Endothelial cell of coronary artery (primary cell): ENCODE measurements around the gene MAP3K6. TPM values are rescaled to one million over a fixed set of nuclear protein-coding genes. Genes with fewer than 3 reads are reported as not detected.

Experiments used
- total RNA-seq: library from RNA; depleted of rRNA; stranded (reverse); fragments of >200 nt; gene quantifications from 2 replicates; pipeline ENCODE4 v1.2.3, GENCODE V29; 2014

MAP3K6 gene, protein sequence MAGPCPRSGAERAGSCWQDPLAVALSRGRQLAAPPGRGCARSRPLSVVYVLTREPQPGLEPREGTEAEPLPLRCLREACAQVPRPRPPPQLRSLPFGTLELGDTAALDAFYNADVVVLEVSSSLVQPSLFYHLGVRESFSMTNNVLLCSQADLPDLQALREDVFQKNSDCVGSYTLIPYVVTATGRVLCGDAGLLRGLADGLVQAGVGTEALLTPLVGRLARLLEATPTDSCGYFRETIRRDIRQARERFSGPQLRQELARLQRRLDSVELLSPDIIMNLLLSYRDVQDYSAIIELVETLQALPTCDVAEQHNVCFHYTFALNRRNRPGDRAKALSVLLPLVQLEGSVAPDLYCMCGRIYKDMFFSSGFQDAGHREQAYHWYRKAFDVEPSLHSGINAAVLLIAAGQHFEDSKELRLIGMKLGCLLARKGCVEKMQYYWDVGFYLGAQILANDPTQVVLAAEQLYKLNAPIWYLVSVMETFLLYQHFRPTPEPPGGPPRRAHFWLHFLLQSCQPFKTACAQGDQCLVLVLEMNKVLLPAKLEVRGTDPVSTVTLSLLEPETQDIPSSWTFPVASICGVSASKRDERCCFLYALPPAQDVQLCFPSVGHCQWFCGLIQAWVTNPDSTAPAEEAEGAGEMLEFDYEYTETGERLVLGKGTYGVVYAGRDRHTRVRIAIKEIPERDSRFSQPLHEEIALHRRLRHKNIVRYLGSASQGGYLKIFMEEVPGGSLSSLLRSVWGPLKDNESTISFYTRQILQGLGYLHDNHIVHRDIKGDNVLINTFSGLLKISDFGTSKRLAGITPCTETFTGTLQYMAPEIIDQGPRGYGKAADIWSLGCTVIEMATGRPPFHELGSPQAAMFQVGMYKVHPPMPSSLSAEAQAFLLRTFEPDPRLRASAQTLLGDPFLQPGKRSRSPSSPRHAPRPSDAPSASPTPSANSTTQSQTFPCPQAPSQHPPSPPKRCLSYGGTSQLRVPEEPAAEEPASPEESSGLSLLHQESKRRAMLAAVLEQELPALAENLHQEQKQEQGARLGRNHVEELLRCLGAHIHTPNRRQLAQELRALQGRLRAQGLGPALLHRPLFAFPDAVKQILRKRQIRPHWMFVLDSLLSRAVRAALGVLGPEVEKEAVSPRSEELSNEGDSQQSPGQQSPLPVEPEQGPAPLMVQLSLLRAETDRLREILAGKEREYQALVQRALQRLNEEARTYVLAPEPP (N-terminal part only)
- total RNA-seq = 7.8 and 11.2 TPM in 2 replicates

DNA sequence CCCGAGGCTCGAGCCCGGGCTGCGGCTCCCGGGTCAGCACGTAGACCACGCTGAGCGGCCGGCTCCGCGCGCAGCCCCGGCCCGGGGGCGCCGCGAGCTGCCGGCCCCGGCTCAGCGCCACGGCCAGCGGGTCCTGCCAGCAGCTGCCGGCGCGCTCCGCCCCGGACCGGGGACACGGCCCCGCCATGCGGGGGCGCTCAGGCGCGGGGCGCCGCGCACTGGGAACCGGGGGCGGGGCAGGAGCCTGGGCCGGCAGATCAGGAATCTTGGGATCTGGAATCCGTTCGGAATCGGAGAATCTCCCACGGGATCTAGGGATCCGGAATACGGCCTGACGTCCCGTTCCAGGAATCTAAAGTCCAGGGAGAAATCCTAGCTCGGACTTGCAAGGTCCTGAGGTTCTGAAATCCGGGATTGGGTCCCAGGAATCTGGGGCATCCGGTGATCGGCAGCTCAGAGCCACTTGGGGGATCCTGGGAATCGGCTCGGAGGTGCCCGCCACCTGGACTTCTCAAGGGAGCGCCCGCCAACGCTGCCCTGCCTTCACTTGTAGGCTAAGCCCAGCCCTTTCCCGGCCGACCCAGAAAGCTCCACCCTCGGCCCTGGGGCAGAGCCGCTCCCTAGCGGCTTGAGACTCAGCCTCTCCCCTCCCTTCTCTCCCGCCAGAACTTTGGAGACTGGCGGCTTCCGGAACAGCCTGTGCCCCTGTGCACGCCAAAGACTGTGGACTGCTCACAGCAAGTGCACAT, at the start of gene MAP3K6:
Gene MAP3K6, minus strand, starts transcription at position 551 of the 749 bp plus-strand sequence. Its CDS starts 364 bp downstream, at position 187.

DNA sequence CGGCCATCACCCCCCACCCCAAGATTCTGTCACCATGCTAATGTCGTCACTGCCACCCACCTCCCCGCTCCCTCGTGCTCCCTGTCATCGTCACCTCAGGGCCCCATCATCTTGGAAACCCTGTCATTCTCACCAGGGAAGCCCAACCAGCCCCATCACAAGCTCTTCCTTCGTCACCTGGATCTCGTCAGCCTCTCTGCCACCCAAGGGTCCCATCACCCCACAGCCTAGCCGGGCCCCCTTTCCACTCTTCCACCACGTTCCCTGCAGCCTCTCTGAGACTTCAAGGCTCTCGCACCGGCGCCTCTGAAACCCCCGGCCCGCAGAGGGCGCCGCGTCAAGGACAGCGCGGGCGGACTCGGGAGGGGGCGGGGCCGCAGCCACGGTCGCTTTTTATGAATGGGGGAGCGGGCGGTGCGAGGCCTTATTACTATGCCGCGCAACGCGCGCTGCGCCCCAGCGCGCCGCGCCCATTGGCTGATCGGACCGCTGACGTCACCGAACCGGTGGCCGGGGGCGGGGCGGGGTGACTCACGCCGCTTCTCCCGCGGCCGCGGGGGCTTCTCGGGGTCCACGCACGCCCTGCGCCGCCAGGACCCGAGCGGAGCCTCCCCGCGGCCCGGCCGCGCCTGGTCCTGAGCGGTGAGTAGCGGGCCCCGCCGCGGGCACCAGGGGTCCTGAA, 25.5 kb upstream of the MAP3K6 start, which contains the start of gene GPR3:
Gene GPR3, plus strand, starts transcription at position 527 of the 682 bp plus-strand sequence. CDS start 1,177 bp downstream, outside the sequence.

DNA sequence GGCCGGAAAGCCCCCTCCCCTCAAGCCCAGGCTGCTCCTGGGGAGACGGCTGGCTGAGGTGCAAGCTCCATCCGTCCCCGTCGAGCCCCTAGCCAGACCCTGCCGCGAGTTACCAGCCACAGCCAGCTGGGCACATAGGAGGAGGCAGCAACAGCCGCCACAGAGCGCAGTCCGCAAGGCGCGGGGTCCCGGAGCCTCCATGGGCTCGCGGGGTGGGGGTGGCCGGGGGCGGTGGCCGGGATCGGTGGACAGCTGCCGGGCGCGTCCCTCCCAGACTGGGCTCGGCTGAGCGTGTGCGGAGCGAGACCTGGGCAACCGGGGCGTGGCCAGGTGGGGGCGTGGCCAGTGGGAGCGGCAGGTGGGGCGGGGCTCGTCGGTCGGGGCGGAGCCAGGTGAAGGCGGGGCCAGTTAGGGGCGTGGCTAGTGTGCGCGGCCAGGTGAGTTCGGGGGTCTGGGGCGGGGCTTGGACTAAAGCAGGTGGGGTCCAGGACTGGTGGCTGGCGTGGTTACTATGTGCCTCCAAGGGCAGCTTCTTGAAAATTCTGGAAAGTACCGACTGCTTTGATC, 16.4 kb upstream of the MAP3K6 start, which contains the start of gene CD164L2:
Gene CD164L2, minus strand, starts transcription at position 295 of the 567 bp plus-strand sequence. Its CDS starts 94 bp downstream, at position 201.

DNA sequence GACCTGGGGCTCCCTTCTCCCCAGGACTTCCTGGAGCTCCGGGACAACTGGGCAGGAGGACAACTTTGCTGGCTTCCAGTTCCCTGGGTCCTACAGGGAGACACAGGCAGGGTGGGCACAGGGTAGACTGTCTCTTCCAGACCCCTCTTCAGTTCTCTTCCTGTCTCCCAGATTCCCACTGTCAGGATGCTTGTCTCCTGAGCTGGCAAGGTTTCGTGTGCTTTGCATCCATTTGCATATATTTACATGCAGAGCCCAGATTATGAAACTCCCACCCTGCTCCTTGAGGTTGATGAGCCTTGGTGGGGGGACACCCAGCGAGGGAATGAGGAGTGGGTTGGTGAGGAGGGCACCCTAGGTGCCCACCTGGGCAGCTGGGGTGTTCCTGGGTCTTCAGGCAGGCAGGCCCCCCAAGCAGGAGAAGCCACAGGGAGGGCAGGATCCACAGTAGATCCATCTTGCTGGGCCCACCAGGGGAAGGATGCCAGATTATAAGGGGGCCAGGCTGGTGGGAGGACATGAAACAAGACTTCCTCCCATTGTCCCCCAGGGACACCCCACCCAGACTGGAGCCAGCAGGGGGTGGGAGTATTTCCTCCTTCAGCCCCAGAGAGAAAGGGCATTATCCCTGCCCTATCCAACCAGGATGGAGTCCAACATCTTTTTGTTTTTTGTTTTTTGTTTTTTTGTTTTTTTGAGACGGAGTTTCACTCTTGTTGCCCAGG, 7.8 kb upstream of the MAP3K6 start, which contains the start of gene FCN3:
Gene FCN3, minus strand, starts transcription at position 463 of the 725 bp plus-strand sequence. Its CDS starts 6 bp downstream, at position 457.

DNA sequence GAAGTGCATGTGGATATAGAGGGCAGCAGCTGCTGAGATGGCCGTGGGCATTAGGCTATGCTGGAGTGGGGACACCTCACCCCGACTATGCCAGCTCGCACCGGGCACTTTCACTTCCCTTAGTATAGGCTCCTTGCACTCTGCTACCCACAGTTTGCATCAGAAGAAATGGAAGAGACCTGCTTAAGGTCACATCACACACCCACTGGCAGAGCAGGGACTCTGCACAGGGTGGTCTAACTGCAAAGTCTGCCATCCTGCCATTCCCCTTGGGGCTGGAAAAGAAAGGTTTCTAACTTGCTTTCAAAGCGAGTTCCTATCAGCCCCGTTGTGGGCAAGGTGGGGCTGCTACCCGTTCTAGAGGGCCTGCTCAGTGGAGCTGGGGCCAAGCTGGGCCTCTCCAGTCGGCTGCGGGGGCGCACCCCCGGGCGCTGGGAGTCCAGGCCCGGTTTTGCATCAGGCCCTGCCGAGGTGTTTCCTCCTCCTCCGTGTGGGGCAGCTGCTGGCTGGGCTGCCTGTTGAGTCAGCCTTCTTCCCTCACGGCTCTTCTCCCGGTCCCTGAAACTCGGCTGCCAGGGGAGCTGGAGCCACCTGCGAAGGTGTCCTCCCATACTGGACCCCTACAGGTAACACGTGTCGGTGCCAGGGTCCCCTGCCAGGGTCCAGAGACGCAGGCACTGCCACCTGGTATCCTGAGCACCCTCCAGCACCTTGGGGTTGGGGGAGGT, 25.1 kb downstream of the MAP3K6 start, which contains the start of gene SYTL1:
Gene SYTL1, plus strand, starts transcription at position 498 of the 728 bp plus-strand sequence. CDS start 3,313 bp downstream, outside the sequence.

DNA sequence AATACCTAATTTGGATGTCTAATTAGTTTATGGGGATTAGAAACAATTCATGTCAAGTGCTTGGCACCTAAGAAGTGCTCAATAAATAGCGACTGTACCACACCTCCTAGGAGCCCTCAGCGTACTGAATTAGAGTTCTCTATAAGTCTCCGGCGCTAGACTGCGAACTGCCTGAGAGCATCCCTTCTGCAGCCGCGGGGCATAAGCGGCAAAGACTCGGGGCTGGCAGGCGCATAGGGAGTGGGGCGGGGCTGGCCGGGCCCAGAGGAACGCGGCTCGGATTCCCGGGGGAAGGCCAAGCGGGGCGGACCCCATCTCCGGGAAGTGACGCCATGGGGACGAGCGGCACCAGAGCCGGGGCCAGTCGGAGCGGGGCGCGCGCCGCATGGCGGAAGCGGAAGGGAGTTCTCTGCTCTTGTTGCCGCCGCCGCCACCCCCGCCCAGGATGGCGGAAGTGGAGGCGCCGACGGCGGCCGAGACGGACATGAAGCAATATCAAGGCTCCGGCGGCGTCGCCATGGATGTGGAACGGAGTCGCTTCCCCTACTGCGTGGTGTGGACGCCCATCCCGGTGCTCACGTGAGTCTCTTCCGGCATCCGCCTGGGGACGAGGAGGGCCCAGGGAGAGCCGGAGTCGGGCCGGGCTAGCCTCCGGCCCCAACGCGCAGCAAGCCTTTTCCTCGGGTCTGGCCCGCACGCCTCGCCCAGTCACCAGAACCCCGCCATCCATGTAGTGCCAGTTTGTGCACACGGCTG, 44.8 kb downstream of the MAP3K6 start, which contains the start of gene TMEM222:
Gene TMEM222, plus strand, starts transcription at position 351 of the 756 bp plus-strand sequence. Its CDS starts 35 bp downstream, at position 386.

Other genes starting within 250 kb of the MAP3K6 start
- gene SLC9A1, start 211.8 kb downstream of the MAP3K6 start, total RNA-seq = 10.5 and 20.2 TPM in 2 replicates
- gene WDTC1, start 132.3 kb downstream of the MAP3K6 start, total RNA-seq = 15.8 and 21.2 TPM in 2 replicates
- 22.1 and 27.0 TPM in 2 replicates for gene TMEM222, start 44.8 kb downstream of the MAP3K6 start, total RNA-seq
- under 0.01 and 0.09 TPM in 2 replicates for gene SYTL1, start 24.9 kb downstream of the MAP3K6 start, total RNA-seq
- gene FCN3, start 7.9 kb upstream of the MAP3K6 start, total RNA-seq = 0.72 TPM in 1 of 2 replicates, not detected in the other
- gene CD164L2, start 16.4 kb upstream of the MAP3K6 start, total RNA-seq = not detected in 2 replicates
- gene GPR3, start 25.7 kb upstream of the MAP3K6 start, total RNA-seq = 0.09 and 0.36 TPM in 2 replicates
- 24.7 and 36.5 TPM in 2 replicates for gene WASF2, start 123.2 kb upstream of the MAP3K6 start, total RNA-seq
- 4.6 and 7.3 TPM in 2 replicates for gene AHDC1, start 237.2 kb upstream of the MAP3K6 start, total RNA-seq